Activated CD4-positive, alpha-beta memory T cell treated with anti-CD3 and anti-CD28 coated beads for 36 hours (primary cell): ENCODE measurements around the gene FBXO31. TPM values are rescaled to one million over a fixed set of nuclear protein-coding genes. Genes with fewer than 3 reads are reported as not detected.
A peak's percentile ranks its signal among the peaks of the same experiment; 100 is the strongest.

ENCODE experiments used
- CTCF ChIA-PET: fragments of 350-600 bp; sonication (Branson Sonifier 250); formaldehyde crosslinking; loops from one replicate; lab custom pipeline; 2021; ENCODE audit warnings: antibody characterized with exemption, inconsistent platforms; lab: Charles Lee
- POLR2A ChIA-PET: fragments of 350-600 bp; sonication (Branson Sonifier 250); formaldehyde crosslinking; loops from one replicate; lab custom pipeline; 2021; ENCODE audit warnings: antibody characterized with exemption; lab: Charles Lee
- DNase-seq: peaks from one replicate; pipeline ENCODE4 v3.0.0-alpha.2; 2020
- H3K27ac Mint-ChIP-seq: one replicate; pipeline ENCODE4 v1.8.0; 2021; ENCODE audit warnings: mixed read lengths
- H3K27me3 Mint-ChIP-seq: one replicate; pipeline ENCODE4 v1.8.0; 2021; ENCODE audit warnings: mixed read lengths
- H3K36me3 Mint-ChIP-seq: one replicate; pipeline ENCODE4 v1.8.0; 2021; ENCODE audit warnings: mixed read lengths
- H3K4me1 Mint-ChIP-seq: one replicate; pipeline ENCODE4 v1.8.0; 2021; ENCODE audit warnings: low read depth, mixed read lengths
- H3K4me3 Mint-ChIP-seq: one replicate; pipeline ENCODE4 v1.8.0; 2021; ENCODE audit warnings: mild to moderate bottlenecking, mixed read lengths
- H3K9me3 Mint-ChIP-seq: one replicate; pipeline ENCODE4 v1.8.0; 2021; ENCODE audit warnings: mixed read lengths
- intact Hi-C: fragments of 100-400 bp; cut with micrococcal nuclease; formaldehyde crosslinking; loops from one replicate; pipeline ENCODE4 v1.15.1; 2023
- total RNA-seq, 2 experiments: library from RNA; stranded (reverse); gene quantifications; one replicate each; pipeline ENCODE4 v1.2.3, GENCODE V29; 2021

FBXO31 gene
- total RNA-seq, 2 experiments from 2014 or later: 29.7 to 33.8 TPM

DNA sequence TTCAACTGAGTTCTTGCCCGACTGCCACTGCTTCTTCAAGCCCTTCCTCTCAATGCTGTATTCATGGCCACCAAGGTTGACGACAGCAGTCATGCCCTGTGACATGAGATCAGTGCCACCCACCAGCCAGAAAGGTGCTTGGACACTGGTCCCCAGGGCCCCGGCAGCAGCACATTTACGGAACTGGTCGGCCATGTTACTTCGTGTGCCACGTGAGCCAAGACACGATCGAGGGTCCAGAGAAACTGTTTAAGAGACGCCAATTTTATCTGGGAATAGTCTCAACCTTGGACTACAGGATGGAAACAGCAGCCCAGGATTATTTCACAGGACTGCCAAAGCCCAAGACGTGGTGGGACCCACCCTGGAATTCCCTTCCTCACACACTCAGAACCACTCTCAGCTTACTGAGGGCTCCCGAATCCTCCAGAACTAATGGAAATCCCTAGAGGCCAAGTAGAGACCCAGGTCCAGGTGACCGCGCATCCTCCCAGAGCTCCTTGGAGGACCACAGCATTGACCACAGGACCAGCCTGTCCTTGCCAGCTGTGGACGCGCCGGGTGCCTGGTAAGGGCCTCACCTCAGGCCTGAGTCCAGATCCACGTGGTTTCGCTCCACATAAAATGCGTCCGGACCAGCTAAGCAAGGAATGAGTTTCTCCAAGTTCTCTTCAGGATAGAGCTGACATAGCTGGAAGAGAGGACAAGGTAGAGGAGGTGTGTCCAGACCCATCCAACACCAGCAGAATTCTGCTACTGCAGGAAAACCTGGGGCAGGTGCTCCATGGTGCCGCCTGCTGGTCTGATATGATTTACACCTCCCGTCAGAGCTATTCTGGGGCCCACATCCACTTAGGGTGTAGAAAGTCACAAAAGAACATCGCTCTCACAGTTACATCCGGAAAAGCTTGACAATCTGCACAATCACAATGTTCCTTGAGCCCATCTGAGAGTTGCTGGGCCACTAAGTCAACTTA is 36.7 kb upstream of the FBXO31 start:
- Mint-ChIP-seq H3K27ac (no peak overlapping the region), H3K27me3 (no peaks in the 10 kb centered on the region), H3K36me3 (peaks cover 21% of the 10 kb centered on the region), H3K4me3 (no peak overlapping the region), H3K4me1 (no peaks in the 10 kb centered on the region), H3K9me3 (no peaks in the 10 kb centered on the region)
- POLR2A ChIA-PET: no interaction called here
- DNase-seq: no peak
- intact Hi-C loops: no loop called here
- CTCF ChIA-PET: interaction anchor here (0.7 to 1.2 kb wide), 2 partner anchors 40 to 216 kb away, joined by 3 read pairs; no protein-coding TSS in a partner anchor

DNA sequence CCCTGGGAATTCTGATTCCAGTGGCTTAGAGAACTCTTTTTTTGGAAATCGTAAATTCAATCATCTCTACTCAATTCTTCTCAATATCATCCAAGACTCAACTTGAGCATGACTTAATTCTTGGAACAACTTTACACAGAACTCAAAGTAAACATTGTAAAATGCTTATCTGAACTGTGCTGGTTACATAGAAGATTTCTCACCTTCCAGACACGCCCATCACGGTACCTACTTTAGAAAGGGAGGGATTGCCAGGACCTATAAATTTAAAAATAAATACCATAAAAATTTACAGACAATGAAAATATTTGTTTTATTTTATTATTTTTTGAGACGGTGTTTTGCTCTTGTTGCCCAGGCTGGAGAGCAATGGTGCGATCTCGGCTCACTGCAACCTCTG is 35.1 kb upstream of the FBXO31 start:
- intact Hi-C loops: no loop called here
- no peak for DNase-seq
- Mint-ChIP-seq H3K4me3 (no peak overlapping the region), H3K9me3 (no peaks in the 10 kb centered on the region), H3K27me3 (no peaks in the 10 kb centered on the region), H3K27ac (no peak overlapping the region), H3K36me3 (peaks cover 15% of the 10 kb centered on the region), H3K4me1 (no peaks in the 10 kb centered on the region)
- ChIA-PET CTCF (interaction anchor here (0.8 kb wide), 1 partner anchor 65 kb away, joined by 3 read pairs; no protein-coding TSS in a partner anchor), POLR2A (no interaction called here)

DNA sequence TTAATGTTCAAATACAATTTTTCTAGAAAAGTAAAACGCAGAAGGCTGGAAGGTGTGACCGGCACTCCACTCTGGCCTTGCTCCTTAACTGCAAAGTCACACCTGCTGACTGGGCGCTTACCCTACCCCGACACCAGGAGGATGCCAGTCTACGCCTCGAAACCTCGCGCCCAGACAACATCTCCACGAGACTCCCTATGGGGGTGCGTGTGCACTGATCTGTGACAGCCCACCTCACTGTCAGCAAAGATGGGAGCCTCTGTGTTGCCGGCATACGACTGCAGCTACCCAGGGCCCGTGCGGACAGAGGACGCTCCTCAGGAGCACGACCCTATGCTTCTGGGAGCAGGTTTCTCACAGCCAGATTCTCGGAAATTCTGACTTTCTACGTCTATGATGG is 34.6 kb upstream of the FBXO31 start:
- no peak overlapping the region for H3K4me3 Mint-ChIP-seq
- CTCF ChIA-PET: interaction anchor here (0.6 to 0.8 kb wide), 2 partner anchors 64 to 218 kb away, joined by 3 read pairs; no protein-coding TSS in a partner anchor
- intact Hi-C loops: no loop called here
- DNase-seq: no peak
- H3K9me3 Mint-ChIP-seq: no peaks in the 10 kb centered on the region
- H3K4me1 Mint-ChIP-seq: no peaks in the 10 kb centered on the region
- H3K36me3 Mint-ChIP-seq: peaks cover 14% of the 10 kb centered on the region
- H3K27ac Mint-ChIP-seq: no peak overlapping the region
- POLR2A ChIA-PET: no interaction called here
- H3K27me3 Mint-ChIP-seq: no peaks in the 10 kb centered on the region

DNA sequence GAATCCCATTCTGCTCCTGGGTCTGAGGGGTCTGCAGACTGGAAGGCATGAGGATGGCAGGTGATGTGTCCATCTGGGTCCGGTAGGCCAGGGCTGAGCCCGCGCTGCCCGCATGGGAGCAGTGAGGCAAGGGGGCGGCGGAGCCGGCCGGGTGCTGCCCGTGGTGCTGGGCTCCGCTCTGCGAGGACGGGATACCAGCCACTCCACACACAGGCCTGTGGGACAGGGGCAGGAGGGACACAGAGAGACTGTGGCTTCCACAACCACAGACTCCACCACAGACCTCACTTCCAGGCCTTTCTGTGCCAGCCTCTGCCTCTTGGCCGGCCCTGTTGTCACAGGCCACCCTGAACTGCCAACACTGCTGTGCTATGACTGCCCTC is 33.9 kb upstream of the FBXO31 start:
- ChIA-PET POLR2A (no interaction called here), CTCF (interaction anchor here (0.7 to 1.6 kb wide), 9 partner anchors 9 to 218 kb away, joined by 3 to 73 read pairs (median 4); no protein-coding TSS in a partner anchor)
- Mint-ChIP-seq H3K36me3 (peaks cover 16% of the 10 kb centered on the region), H3K9me3 (no peaks in the 10 kb centered on the region), H3K4me1 (no peaks in the 10 kb centered on the region), H3K4me3 (no peak overlapping the region), H3K27me3 (no peaks in the 10 kb centered on the region), H3K27ac (no peak overlapping the region)
- intact Hi-C loops: no loop called here
- no peak for DNase-seq

DNA sequence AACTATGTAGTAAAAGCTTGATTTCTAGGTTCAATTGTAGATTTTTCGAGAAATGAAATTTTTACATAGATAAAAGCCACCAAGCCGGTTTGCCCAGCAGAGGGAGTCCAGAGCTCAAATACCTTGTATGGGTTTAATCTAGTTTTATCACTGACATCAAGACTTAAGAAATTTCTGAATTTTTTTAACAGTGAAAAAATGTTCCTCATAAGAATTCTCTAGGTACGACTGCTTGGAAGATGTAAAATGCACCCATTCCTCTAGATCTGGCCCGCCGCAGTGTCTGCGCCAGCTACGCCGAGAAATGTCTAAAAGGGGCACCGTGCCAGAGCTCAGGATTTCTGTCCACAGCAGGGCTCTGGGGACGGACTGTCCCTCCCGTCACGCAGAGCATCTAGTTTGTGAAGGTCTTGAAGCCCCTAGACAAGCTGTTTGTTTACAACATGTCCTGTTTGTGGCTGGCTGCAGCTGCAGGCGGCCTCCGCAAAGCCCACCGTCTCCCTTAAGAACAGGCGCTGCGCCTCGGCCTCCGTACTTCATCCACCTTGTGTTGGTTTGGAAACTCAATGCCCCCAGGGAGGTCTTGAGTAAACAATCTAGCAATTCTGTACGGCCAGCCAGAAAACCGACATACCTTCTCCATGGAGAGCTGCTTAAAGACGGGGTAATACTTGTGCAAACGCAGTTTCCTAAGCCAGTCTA is 33.4 kb upstream of the FBXO31 start:
- Mint-ChIP-seq H3K4me3 (no peak overlapping the region), H3K27me3 (no peaks in the 10 kb centered on the region), H3K36me3 (peaks cover 15% of the 10 kb centered on the region), H3K27ac (no peak overlapping the region), H3K9me3 (no peaks in the 10 kb centered on the region), H3K4me1 (no peaks in the 10 kb centered on the region)
- ChIA-PET CTCF (interaction anchor here (0.6 to 1.6 kb wide), 15 partner anchors 9 to 219 kb away, joined by 3 to 73 read pairs (median 4); no protein-coding TSS in a partner anchor), POLR2A (no interaction called here)
- DNase-seq: peak; percentile 49
- intact Hi-C loops: loop anchor here (1.0 kb wide), 1 partner anchor 219 kb away; no protein-coding TSS in a partner anchor

DNA sequence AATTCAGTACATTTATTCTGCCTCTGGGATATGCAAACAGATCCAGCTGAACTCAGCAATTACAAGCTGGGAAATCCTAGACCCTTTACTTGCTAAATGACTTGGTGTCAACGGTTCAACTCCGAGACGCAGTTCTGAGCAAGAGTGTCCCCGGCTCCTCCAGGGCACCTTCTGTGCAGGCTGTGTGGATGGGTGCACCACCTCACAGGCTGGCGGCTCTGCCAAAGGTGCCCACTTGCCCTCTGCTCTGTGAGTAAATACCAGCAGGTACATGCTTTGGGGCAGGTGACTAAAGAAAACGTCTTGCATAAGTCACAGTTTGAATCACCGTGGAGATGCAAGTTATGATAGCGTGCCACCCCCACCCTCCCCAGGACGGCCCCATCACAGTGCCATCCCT is 31.9 kb upstream of the FBXO31 start:
- Mint-ChIP-seq H3K36me3 (peaks cover 13% of the 10 kb centered on the region), H3K4me3 (no peak overlapping the region), H3K9me3 (no peaks in the 10 kb centered on the region), H3K27ac (no peak overlapping the region), H3K27me3 (no peaks in the 10 kb centered on the region), H3K4me1 (no peaks in the 10 kb centered on the region)
- ChIA-PET POLR2A (no interaction called here), CTCF (interaction anchor here (0.8 to 1.3 kb wide), 2 partner anchors 21 to 220 kb away, joined by 3 to 4 read pairs; no protein-coding TSS in a partner anchor)
- intact Hi-C loops: no loop called here
- no peak for DNase-seq

DNA sequence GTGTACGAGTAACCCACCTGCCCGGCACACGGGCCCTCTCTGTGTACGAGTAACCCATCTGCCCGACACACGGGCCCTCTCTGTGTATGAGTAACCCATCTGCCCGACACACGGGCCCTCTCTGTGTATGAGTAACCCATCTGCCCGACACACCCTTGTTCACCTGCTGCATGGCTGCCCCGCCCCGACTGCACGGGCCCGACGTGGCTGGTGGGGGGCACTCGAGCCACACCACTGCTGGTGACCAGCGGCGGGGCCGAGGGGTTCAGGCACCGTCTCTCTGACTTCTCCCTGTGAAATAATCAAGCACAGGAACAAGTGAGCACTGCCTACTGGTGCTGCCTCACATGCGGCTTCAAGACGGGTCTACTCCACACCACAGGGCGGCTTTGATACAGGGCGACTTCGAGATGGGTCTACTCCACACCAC is 30.7 kb upstream of the FBXO31 start:
- ChIA-PET CTCF (no interaction called here), POLR2A (no interaction called here)
- no peaks in the 10 kb centered on the region for H3K27me3 Mint-ChIP-seq
- peaks cover 11% of the 10 kb centered on the region for H3K36me3 Mint-ChIP-seq
- no peak overlapping the region for H3K27ac Mint-ChIP-seq
- intact Hi-C loops: no loop called here
- H3K4me1 Mint-ChIP-seq: no peaks in the 10 kb centered on the region
- DNase-seq: no peak
- no peak overlapping the region for H3K4me3 Mint-ChIP-seq
- no peaks in the 10 kb centered on the region for H3K9me3 Mint-ChIP-seq

DNA sequence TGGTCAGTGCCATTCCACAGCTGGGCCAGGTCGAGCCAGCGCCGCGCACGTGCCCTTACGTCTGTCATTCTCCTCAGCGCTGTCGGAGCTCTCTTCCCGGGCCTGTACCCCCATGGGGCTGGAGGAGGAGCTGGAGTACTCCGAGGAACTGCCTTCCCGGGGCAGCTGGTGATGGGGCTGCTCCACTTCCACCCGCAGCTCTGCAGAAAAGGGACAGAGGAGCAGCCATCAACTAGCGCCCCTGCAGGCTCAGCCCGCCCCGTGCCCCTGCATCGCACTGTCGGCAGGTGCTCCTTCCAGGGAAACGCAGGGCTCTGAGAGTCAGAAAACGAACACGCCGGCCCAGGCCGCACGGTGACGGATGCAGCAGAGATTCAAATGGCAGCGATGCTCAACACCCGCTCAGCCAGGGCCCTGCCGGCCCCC is 29.4 kb upstream of the FBXO31 start:
- Mint-ChIP-seq H3K36me3 (peaks cover 11% of the 10 kb centered on the region), H3K27me3 (no peaks in the 10 kb centered on the region), H3K4me3 (no peak overlapping the region), H3K9me3 (no peaks in the 10 kb centered on the region), H3K27ac (no peak overlapping the region), H3K4me1 (no peaks in the 10 kb centered on the region)
- intact Hi-C loops: no loop called here
- POLR2A ChIA-PET: no interaction called here
- CTCF ChIA-PET: interaction anchor here (1.1 kb wide), 1 partner anchor 223 kb away, joined by 3 read pairs; no protein-coding TSS in a partner anchor
- no peak for DNase-seq

DNA sequence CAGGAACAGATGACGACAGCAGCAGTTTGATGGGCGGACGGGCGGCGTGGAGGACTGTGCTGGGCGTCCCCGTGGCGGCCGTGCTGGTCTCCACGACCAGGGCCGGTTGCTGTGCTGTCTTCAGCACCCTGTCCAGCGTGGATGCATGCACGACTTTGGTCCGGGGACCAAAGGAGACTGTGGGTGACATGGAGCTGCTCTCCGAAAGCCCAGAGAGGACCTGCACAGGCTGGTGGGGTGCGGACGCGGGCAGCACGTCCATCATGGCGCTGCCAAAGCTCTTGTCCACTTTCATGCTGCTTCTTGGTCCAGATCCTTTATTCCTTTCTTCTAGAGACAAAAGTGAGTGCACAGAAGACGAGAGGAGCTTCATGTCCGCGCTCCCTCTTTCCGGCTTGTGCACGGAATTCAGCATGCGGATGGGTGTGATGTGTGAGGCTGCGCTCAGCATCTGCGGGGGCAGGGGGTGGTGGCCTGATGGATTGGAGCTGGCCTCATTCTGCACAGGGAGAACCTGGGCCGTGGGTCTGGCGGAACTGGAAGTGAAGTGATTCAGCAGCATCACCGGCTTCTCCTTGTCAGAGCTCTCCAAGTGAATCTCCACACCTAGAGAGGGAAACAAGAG is 28.9 kb upstream of the FBXO31 start:
- no peak for DNase-seq
- CTCF ChIA-PET: interaction anchor here (1.1 kb wide), 1 partner anchor 224 kb away, joined by 3 read pairs; no protein-coding TSS in a partner anchor
- Mint-ChIP-seq H3K4me3 (no peak overlapping the region), H3K27me3 (no peaks in the 10 kb centered on the region), H3K4me1 (peaks cover under 1% of the 10 kb centered on the region), H3K27ac (no peak overlapping the region), H3K36me3 (peaks cover 11% of the 10 kb centered on the region), H3K9me3 (no peaks in the 10 kb centered on the region)
- POLR2A ChIA-PET: no interaction called here
- intact Hi-C loops: no loop called here

DNA sequence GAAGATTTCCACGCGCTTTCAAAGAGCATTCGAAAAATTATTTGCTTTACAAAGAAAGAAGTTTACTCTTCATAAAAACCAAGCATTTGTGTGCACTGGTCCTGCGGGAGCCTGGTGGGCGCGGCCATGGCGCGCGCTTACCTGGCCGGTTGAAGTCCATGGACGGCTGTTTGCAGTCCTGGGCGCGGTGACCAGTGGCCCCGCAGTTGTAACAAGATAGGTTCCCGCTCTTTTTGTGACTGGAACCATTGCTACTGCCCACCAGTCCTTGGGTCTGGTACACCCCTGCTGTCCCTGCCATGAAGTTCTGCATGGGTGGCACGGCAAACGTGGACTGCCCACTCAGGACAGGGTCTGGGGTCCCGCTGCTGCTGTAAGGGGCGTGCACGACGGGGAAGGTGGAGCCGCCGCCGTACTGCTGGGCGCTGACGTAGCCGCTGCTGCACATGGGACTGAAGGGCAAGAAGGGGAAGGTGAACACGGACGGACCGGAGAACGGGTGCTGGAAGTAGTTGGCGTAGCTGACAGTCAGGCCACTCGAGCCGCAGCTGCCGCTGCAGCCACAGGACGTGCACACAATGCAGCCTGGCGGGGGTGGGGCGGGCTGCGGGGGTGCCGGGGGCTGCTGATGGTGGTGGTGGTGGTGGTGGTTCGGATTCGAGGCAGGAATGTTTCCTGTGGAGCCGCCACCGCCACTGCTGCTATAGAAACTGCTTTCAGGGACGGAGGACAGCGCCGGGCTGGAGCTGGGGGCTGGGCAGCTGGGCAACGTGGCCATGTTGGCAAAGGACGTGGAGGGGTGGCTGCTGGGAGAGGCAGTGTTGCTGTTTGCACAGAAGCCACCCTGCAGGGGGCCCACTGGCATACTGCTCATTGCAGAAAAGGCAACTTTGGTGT is 28.0 kb upstream of the FBXO31 start:
- intact Hi-C loops: no loop called here
- Mint-ChIP-seq H3K36me3 (peaks cover 6% of the 10 kb centered on the region), H3K9me3 (no peaks in the 10 kb centered on the region), H3K27ac (no peak overlapping the region), H3K27me3 (no peaks in the 10 kb centered on the region), H3K4me1 (peaks cover 3% of the 10 kb centered on the region), H3K4me3 (no peak overlapping the region)
- no peak for DNase-seq
- POLR2A ChIA-PET: no interaction called here
- CTCF ChIA-PET: no interaction called here

DNA sequence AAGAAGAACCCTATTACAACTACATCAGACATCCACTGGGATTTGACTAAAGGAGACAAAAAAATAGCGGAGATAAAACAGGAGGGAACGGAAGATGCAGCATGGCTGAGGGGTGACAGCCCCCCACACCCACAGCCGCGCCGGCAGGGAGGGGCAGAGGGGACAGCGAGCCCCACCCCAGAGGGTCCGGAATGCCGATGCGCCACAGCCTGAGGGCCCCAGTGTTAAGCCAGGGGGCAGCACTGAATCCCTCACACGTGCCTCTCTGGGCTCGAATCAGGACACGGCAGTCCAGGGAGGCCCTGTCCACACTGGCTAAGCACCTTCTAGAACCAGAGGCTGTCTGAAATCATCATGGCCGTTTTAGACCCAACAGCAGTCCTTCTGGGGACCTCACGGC is 27.4 kb upstream of the FBXO31 start:
- DNase-seq: no peak

More for the DNA sequence above, 27.4 kb upstream of the FBXO31 start:
- Mint-ChIP-seq H3K36me3 (peaks cover 6% of the 10 kb centered on the region), H3K27ac (no peak overlapping the region), H3K4me1 (peaks cover 3% of the 10 kb centered on the region), H3K4me3 (no peak overlapping the region), H3K27me3 (no peaks in the 10 kb centered on the region), H3K9me3 (no peaks in the 10 kb centered on the region)
- intact Hi-C loops: no loop called here
- POLR2A ChIA-PET: no interaction called here
- CTCF ChIA-PET: interaction anchor here (0.6 kb wide), 1 partner anchor 596 kb away, joined by 4 read pairs; no protein-coding TSS in a partner anchor
